A549 (cell line): ENCODE data around the gene ELOVL4. TPM values are rescaled to one million over a fixed set of nuclear protein-coding genes. Genes with fewer than 3 reads are reported as not detected.

Source experiments
- ATAC-seq, 2 experiments: fragments of 200-7000 bp in 1 of 2; fragments of >200 bp in 1 of 2; cut with Nextera tagmentation in 1 of 2; cut with Tn5 transposase in 1 of 2; 3 replicates each; pipeline versions ENCODE4 v1.8.0 to v1.9.1; 2018 to 2020; ENCODE audit warnings: mild to moderate bottlenecking in 1 of 2, moderate library complexity in 1 of 2
- CTCF ChIA-PET: fragments of 300-600 bp; sonication (Branson Sonifier 250); formaldehyde crosslinking; extraction: SDS; loops from one replicate; lab custom pipeline; 2021; ENCODE audit warnings: antibody characterized with exemption, inconsistent platforms; lab: Yijun Ruan, JAX
- POLR2A ChIA-PET: fragments of 350-600 bp; formaldehyde crosslinking; extraction: SDS; loops from one replicate; lab custom pipeline; 2021; ENCODE audit warnings: antibody characterized with exemption, inconsistent platforms; lab: Yijun Ruan, JAX
- DNase-seq, 2 experiments: peaks; one replicate each; pipeline versions ENCODE4 v3.0.0 to v3.0.0-alpha.2; 2011 to 2016; ENCODE audit warnings: low read depth in 1 of 2, low spot score in 1 of 2
- FAIRE-seq: peaks from 2 replicates; lab custom pipeline; 2011; peaks lifted over from hg19 to GRCh38; lab: Jason Lieb, UNC
- H3K27ac ChIP-seq, 2 experiments: fragments of >200 bp; sonication (Bioruptor Twin); formaldehyde crosslinking; 3 replicates each; pipeline ENCODE4 v1.5.1; 2016 to 2017
- H3K4me1 ChIP-seq: fragments of >200 bp; sonication (Bioruptor Twin); formaldehyde crosslinking; 3 replicates; pipeline ENCODE4 v1.6.1; 2016
- H3K4me2 ChIP-seq: fragments of >200 bp; sonication (Bioruptor Twin); formaldehyde crosslinking; 3 replicates; pipeline ENCODE4 v1.6.1; 2016
- H3K4me3 ChIP-seq: fragments of >200 bp; sonication (Bioruptor Twin); formaldehyde crosslinking; 3 replicates; pipeline ENCODE4 v1.5.1; 2016
- H3K9me3 ChIP-seq: fragments of >200 bp; sonication (Bioruptor Twin); formaldehyde crosslinking; 3 replicates; pipeline ENCODE4 v1.6.1; 2016
- BHLHE40 ChIP-seq: IDR thresholded peaks from 2 replicates; pipeline ENCODE4 v1.6.1; 2012; ENCODE audit warnings: low read depth, low read length, inconsistent platforms
- CBX2 ChIP-seq: fragments of 200-600 bp; sonication (generic); IDR thresholded peaks from 2 replicates; pipeline ENCODE4 v1.6.1; 2016; ENCODE audit warnings: low read depth, mild to moderate bottlenecking, borderline replicate concordance
- CHD4 ChIP-seq: fragments of 200-600 bp; sonication (generic); IDR thresholded peaks from 2 replicates; pipeline ENCODE4 v1.6.1; 2016; ENCODE audit warnings: antibody characterized with exemption, mild to moderate bottlenecking, borderline replicate concordance
- E2F6 ChIP-seq: IDR thresholded peaks from 2 replicates; pipeline ENCODE4 v1.6.1; 2012; ENCODE audit warnings: low read depth, borderline replicate concordance
- EP300 ChIP-seq, 2 experiments: fragments of >200 bp; sonication (Bioruptor Twin); formaldehyde crosslinking; IDR thresholded peaks; 2 replicates in 1 of 2; 3 replicates in 1 of 2; pipeline ENCODE4 v1.6.1; 2016 to 2017
- GATA3 ChIP-seq: IDR thresholded peaks from 2 replicates; pipeline ENCODE4 v1.6.1; 2012; ENCODE audit warnings: borderline replicate concordance
- HDAC2 ChIP-seq: fragments of 200-600 bp; sonication (generic); IDR thresholded peaks from 2 replicates; pipeline ENCODE4 v1.6.1; 2016
- HEYL ChIP-seq: fragments of 250-450 bp; sonication (Bioruptor Pico); IDR thresholded peaks from 2 replicates; pipeline ENCODE4 v1.8.0; 2021; ENCODE audit warnings: mild to moderate bottlenecking, moderate library complexity
- HOXA7 ChIP-seq: fragments of 250-450 bp; sonication (Bioruptor Pico); IDR thresholded peaks from 2 replicates; pipeline ENCODE4 v1.5.0; 2020; ENCODE audit warnings: mild to moderate bottlenecking, moderate library complexity
- HOXB13 ChIP-seq: fragments of 250-450 bp; sonication (Bioruptor Pico); IDR thresholded peaks from 2 replicates; pipeline ENCODE4 v1.5.0; 2020; ENCODE audit warnings: low read depth, mild to moderate bottlenecking, moderate library complexity
- HOXB5 ChIP-seq: fragments of 250-450 bp; sonication (Bioruptor Pico); IDR thresholded peaks from 2 replicates; pipeline ENCODE4 v1.5.0; 2020; ENCODE audit warnings: mild to moderate bottlenecking, moderate library complexity
- JUNB ChIP-seq: fragments of >200 bp; sonication (Bioruptor Twin); formaldehyde crosslinking; IDR thresholded peaks from 2 replicates; pipeline ENCODE4 v1.6.1; 2016
- KDM5A ChIP-seq: fragments of 200-600 bp; sonication (generic); IDR thresholded peaks from 2 replicates; pipeline ENCODE4 v1.6.1; 2016; ENCODE audit warnings: antibody characterized with exemption, mild to moderate bottlenecking
- MAFK ChIP-seq: fragments of 450-650 bp; IDR thresholded peaks from 2 replicates; pipeline ENCODE4 v1.6.1; 2014; ENCODE audit not compliant: partially characterized antibody
- MAX ChIP-seq: IDR thresholded peaks from 2 replicates; pipeline ENCODE4 v1.6.1; 2012
- MAZ ChIP-seq: fragments of 150-350 bp; IDR thresholded peaks from 2 replicates; pipeline ENCODE4 v1.6.1; 2014; ENCODE audit warnings: antibody characterized with exemption, low read depth, low read length, borderline replicate concordance
- NR3C1 ChIP-seq: fragments of >200 bp; sonication (Bioruptor Twin); formaldehyde crosslinking; IDR thresholded peaks from 3 replicates; pipeline ENCODE4 v1.6.1; 2017
- POLR2A ChIP-seq: IDR thresholded peaks from 2 replicates; pipeline ENCODE4 v1.6.1; 2012; ENCODE audit warnings: mild to moderate bottlenecking, low read length
- POLR2AphosphoS2 ChIP-seq: conservative IDR thresholded peaks from 2 replicates; pipeline ENCODE4 v1.6.1; 2012; ENCODE audit warnings: low read length, improper control_type of control experiment, inconsistent platforms
- RAD21 ChIP-seq, 2 experiments: fragments of >200 bp in 1 of 2; sonication (Bioruptor Twin) in 1 of 2; formaldehyde crosslinking in 1 of 2; IDR thresholded peaks in 1 of 2; conservative IDR thresholded peaks in 1 of 2; 2 replicates in 1 of 2; 3 replicates in 1 of 2; pipeline ENCODE4 v1.6.1; 2012 to 2018; ENCODE audit warnings: inconsistent platforms in 1 of 2
- TFCP2L1 ChIP-seq: fragments of 250-450 bp; sonication (Bioruptor Pico); IDR thresholded peaks from 2 replicates; pipeline ENCODE4 v1.5.0; 2021; ENCODE audit warnings: mild to moderate bottlenecking
- USF2 ChIP-seq: fragments of 450-650 bp; IDR thresholded peaks from 2 replicates; pipeline ENCODE4 v1.6.1; 2014; ENCODE audit warnings: antibody characterized with exemption
- ZSCAN20 ChIP-seq: fragments of 250-450 bp; sonication (Bioruptor Pico); IDR thresholded peaks from 2 replicates; pipeline ENCODE4 v1.8.0; 2022; ENCODE audit warnings: mild to moderate bottlenecking, moderate library complexity
- WGBS: methylation state at CpG from one replicate; pipeline ENCODE4 v1.1.6; 2017; ENCODE audit errors: missing lambda C conversion rate; 5-methylcytosine and 5-hydroxymethylcytosine counted together
- polyA plus RNA-seq, 4 experiments: library from polyadenylated mRNA; depleted of rRNA in 3 of 4; stranded (reverse); fragments of >200 nt; fragmentation: RNase III in 1 of 4; extraction: RNeasy Plus Mini Kit Qiagen cat#74134 plus additional on column Dnase treatment in 1 of 4; gene quantifications; 2 replicates in 3 of 4; 3 replicates in 1 of 4; pipeline ENCODE4 v1.2.3, GENCODE V29; 2011 to 2017
- TF ChIP-seq, protein P1 (sequence below): IDR thresholded peaks from 2 replicates; pipeline ENCODE4 v1.6.1; 2012
- TF ChIP-seq, protein P2 (sequence below): fragments of 200-600 bp; sonication (generic); IDR thresholded peaks from 2 replicates; pipeline ENCODE4 v1.6.1; 2016; ENCODE audit warnings: antibody characterized with exemption, mild to moderate bottlenecking, moderate library complexity
- TF ChIP-seq, protein P3 (sequence below): fragments of 250-450 bp; sonication (Bioruptor Pico); IDR thresholded peaks from 2 replicates; pipeline ENCODE4 v1.5.0; 2020; ENCODE audit warnings: low read depth, mild to moderate bottlenecking, moderate library complexity
- TF ChIP-seq, protein P4 (sequence below): fragments of >200 bp; sonication (Bioruptor Twin); formaldehyde crosslinking; IDR thresholded peaks from 2 replicates; pipeline ENCODE4 v1.6.1; 2016

The ELOVL4 gene
- polyA plus RNA-seq, 2 of the 4 experiments (the other 2 are of a cell fraction): 0.70 to 1.1 TPM

DNA sequence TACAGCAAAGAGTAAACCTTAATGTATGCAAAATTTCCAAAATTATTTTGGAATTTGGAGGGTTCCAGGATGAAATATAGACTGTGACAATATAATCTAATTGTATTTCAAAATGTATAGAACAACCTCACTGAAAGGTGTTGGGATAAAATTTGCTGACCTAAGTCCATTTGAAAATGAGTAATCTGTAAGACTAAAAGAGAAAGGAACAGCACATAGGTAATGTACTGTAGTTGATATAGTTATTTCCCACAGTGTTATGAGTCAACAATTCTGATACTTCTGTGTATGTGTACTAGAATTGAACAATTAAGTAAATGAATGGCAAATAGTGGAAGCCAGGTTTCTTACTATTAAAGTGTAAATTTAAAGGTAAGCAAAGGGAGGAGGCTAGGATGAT, 23.8 kb upstream of the ELOVL4 start:
- no peak for ATAC-seq
- H3K4me3 ChIP-seq: no peak overlapping the region
- peak; percentile 70 for TF ChIP-seq MAFK
- TF ChIP-seq CHD4: no peak
- TF ChIP-seq HEYL (CRISPR knock-in tag): no peak
- no peak for TF ChIP-seq HOXA7

DNA sequence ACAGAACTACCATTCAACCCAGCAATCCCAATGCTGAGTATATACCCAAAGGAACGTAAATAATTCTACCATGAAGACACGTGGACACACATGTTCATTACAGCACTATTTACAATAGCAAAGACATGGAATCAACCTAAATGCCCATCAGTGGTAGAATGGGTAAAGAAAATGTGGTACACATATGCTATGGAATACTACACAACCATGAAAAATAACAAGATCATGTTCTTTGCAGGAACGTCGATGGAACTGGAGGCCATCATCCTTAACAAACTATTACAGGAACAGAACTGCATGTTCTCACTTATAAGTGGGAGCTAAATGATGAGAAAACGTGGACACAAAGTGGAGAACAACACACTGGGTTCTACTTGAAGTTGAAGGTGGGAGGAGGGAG, 22.4 kb upstream of the ELOVL4 start:
- POLR2A ChIA-PET: no interaction called here
- H3K4me1 ChIP-seq: no peaks in the 10 kb centered on the region
- CTCF ChIA-PET: no interaction called here
- H3K27ac ChIP-seq: no peak overlapping the region
- H3K4me3 ChIP-seq: no peak overlapping the region
- ATAC-seq (no peak), FAIRE-seq (no peak), DNase-seq (no peak)
- 13% methylated on average over 5 of the region's 5 CpGs for WGBS
- TF ChIP-seq, protein P1, sequence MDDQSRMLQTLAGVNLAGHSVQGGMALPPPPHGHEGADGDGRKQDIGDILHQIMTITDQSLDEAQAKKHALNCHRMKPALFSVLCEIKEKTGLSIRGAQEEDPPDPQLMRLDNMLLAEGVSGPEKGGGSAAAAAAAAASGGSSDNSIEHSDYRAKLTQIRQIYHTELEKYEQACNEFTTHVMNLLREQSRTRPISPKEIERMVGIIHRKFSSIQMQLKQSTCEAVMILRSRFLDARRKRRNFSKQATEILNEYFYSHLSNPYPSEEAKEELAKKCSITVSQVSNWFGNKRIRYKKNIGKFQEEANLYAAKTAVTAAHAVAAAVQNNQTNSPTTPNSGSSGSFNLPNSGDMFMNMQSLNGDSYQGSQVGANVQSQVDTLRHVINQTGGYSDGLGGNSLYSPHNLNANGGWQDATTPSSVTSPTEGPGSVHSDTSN: no peak
- TF ChIP-seq MAFK: no peak
- TF ChIP-seq CBX2: no peak
- no peak for TF ChIP-seq TFCP2L1
- no peak for TF ChIP-seq HOXB13 (CRISPR knock-in tag)
- TF ChIP-seq, protein P2, sequence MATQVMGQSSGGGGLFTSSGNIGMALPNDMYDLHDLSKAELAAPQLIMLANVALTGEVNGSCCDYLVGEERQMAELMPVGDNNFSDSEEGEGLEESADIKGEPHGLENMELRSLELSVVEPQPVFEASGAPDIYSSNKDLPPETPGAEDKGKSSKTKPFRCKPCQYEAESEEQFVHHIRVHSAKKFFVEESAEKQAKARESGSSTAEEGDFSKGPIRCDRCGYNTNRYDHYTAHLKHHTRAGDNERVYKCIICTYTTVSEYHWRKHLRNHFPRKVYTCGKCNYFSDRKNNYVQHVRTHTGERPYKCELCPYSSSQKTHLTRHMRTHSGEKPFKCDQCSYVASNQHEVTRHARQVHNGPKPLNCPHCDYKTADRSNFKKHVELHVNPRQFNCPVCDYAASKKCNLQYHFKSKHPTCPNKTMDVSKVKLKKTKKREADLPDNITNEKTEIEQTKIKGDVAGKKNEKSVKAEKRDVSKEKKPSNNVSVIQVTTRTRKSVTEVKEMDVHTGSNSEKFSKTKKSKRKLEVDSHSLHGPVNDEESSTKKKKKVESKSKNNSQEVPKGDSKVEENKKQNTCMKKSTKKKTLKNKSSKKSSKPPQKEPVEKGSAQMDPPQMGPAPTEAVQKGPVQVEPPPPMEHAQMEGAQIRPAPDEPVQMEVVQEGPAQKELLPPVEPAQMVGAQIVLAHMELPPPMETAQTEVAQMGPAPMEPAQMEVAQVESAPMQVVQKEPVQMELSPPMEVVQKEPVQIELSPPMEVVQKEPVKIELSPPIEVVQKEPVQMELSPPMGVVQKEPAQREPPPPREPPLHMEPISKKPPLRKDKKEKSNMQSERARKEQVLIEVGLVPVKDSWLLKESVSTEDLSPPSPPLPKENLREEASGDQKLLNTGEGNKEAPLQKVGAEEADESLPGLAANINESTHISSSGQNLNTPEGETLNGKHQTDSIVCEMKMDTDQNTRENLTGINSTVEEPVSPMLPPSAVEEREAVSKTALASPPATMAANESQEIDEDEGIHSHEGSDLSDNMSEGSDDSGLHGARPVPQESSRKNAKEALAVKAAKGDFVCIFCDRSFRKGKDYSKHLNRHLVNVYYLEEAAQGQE: no peak
- no peak for TF ChIP-seq CHD4
- TF ChIP-seq EP300 (IDR thresholded peaks at IDR 0.05): no peak
- TF ChIP-seq GATA3: no peak
- no peak for TF ChIP-seq HDAC2
- TF ChIP-seq HOXA7: no peak
- no peak for TF ChIP-seq POLR2A
- no peak for TF ChIP-seq JUNB
- no peak for TF ChIP-seq ZSCAN20
- no peak for TF ChIP-seq MAZ
- no peak overlapping the region for H3K4me2 ChIP-seq
- no peaks in the 10 kb centered on the region for H3K9me3 ChIP-seq

More for the DNA sequence above, 23.8 kb upstream of the ELOVL4 start:
- no peak overlapping the region for H3K27ac ChIP-seq
- ChIA-PET POLR2A (no interaction called here), CTCF (interaction anchor here (1.0 kb wide), 1 partner anchor 22 kb away, joined by 3 read pairs; no protein-coding TSS in a partner anchor)
- no peaks in the 10 kb centered on the region for H3K4me1 ChIP-seq
- FAIRE-seq: no peak
- H3K4me2 ChIP-seq: no peak overlapping the region
- H3K9me3 ChIP-seq: no peaks in the 10 kb centered on the region
- no peak for DNase-seq

GRCh38 chr6:79967178-79967577, 19.8 kb upstream of the ELOVL4 start:
- no peak for ATAC-seq
- ChIA-PET CTCF (interaction anchor here (1.3 kb wide), 1 partner anchor 126 kb away, joined by 3 read pairs; no protein-coding TSS in a partner anchor), POLR2A (no interaction called here)
- Histone ChIP-seq H3K9me3 (no peaks in the 10 kb centered on the region), H3K27ac (no peak overlapping the region), H3K4me1 (no peaks in the 10 kb centered on the region), H3K4me3 (no peak overlapping the region), H3K4me2 (no peak overlapping the region)
- DNase-seq: no peak
- TF ChIP-seq HOXA7 (no peak), BHLHE40 (no peak), GATA3 (no peak), JUNB (no peak), RAD21 (conservative IDR thresholded peaks at IDR 0.05 in 1 of 2, IDR thresholded peaks at IDR 0.05 in 1 of 2) (no peak), MAX (no peak), CHD4 (no peak), CBX2 (no peak), E2F6 (no peak), KDM5A (no peak), EP300 (IDR thresholded peaks at IDR 0.05) (no peak), POLR2AphosphoS2 (no peak), HEYL (CRISPR knock-in tag) (no peak), TFCP2L1 (no peak), HOXB5 (CRISPR knock-in tag) (no peak), NR3C1 (no peak), USF2 (no peak)
- TF ChIP-seq, protein P3, sequence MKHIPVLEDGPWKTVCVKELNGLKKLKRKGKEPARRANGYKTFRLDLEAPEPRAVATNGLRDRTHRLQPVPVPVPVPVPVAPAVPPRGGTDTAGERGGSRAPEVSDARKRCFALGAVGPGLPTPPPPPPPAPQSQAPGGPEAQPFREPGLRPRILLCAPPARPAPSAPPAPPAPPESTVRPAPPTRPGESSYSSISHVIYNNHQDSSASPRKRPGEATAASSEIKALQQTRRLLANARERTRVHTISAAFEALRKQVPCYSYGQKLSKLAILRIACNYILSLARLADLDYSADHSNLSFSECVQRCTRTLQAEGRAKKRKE (CRISPR knock-in tag): no peak
- TF ChIP-seq, protein P4, sequence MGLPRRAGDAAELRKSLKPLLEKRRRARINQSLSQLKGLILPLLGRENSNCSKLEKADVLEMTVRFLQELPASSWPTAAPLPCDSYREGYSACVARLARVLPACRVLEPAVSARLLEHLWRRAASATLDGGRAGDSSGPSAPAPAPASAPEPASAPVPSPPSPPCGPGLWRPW: no peak
- no peak for FAIRE-seq
